Measurements from ENCODE around the gene FOXP2. TPM values are rescaled to one million over a fixed set of nuclear protein-coding genes. Genes with fewer than 3 reads are reported as not detected.

Gene FOXP2
- total RNA-seq, 1 experiment from 2014 or later, result not detected

DNA sequence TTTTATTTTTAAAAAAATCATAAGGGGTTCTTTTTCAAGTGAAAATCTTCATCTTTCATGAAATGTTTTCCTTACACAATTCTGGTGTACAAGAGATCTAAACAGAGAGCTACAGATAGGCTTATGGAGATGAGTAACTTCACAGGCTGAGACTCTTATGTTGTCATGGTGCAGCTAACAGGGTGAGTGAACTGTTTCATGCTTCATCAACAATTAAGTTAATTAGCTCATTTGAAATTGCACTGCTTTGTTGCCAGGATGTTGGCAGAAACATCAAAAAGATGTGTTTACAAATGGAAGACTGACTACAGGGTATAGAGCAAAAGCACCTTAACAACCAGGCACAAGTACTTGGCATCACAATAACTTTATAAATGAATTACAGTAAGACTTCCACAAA is 230.8 kb downstream of the FOXP2 start:
- ChIA-PET POLR2A (ENCODE audit: unreplicated experiment) (no interaction called here), CTCF (no interaction called here)
- Histone ChIP-seq H3K9me3 (ENCODE audit: low read length) (no peaks in the 10 kb centered on the region), H3K79me2 (ENCODE audit: low read length) (no peaks in the 10 kb centered on the region), H3K9me2 (replicated peaks; ENCODE audit: low read length) (no peaks in the 10 kb centered on the region), H3K9ac (ENCODE audit: low read length) (no peak overlapping the region), H3K27ac (ENCODE audit: low read length) (no peak overlapping the region), H3K4me1 (ENCODE audit: insufficient read depth, low read length) (no peaks in the 10 kb centered on the region), H3F3A (ENCODE audit: low read length, unreplicated experiment) (no peaks in the 10 kb centered on the region), H3K4me3 (ENCODE audit: low read length) (no peak overlapping the region), H3K4me2 (ENCODE audit: low read length) (no peak overlapping the region), H2AFZ (ENCODE audit: low read length) (no peak overlapping the region), H3K36me3 (ENCODE audit: low read depth, low read length) (no peaks in the 10 kb centered on the region), H4K20me1 (ENCODE audit: low read length) (no peaks in the 10 kb centered on the region), H3K27me3 (ENCODE audit: low read length) (peaks cover 40% of the 10 kb centered on the region)
- DNase-seq, result no peak
- intact Hi-C loops (cut with micrococcal nuclease), result no loop called here
- ATAC-seq, result no peak
- BruUV-seq (replicated peaks), result no TSS peak
- no peak for TF ChIP-seq EZH2 (IDR thresholded peaks at IDR 0.05; ENCODE audit: low read length, unreplicated experiment)
- TF ChIP-seq, protein P1, sequence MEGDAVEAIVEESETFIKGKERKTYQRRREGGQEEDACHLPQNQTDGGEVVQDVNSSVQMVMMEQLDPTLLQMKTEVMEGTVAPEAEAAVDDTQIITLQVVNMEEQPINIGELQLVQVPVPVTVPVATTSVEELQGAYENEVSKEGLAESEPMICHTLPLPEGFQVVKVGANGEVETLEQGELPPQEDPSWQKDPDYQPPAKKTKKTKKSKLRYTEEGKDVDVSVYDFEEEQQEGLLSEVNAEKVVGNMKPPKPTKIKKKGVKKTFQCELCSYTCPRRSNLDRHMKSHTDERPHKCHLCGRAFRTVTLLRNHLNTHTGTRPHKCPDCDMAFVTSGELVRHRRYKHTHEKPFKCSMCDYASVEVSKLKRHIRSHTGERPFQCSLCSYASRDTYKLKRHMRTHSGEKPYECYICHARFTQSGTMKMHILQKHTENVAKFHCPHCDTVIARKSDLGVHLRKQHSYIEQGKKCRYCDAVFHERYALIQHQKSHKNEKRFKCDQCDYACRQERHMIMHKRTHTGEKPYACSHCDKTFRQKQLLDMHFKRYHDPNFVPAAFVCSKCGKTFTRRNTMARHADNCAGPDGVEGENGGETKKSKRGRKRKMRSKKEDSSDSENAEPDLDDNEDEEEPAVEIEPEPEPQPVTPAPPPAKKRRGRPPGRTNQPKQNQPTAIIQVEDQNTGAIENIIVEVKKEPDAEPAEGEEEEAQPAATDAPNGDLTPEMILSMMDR (conservative IDR thresholded peaks at IDR 0.05; ENCODE audit: low read depth, low read length), result no peak
- TF ChIP-seq EZH2phosphoT487 (IDR thresholded peaks at IDR 0.05; ENCODE audit: borderline replicate concordance, low read length), result no peak

- Histone ChIP-seq H2AFZ (ENCODE audit: low read length) (no peak overlapping the region), H3K4me3 (ENCODE audit: low read length) (no peak overlapping the region), H3K4me2 (ENCODE audit: low read length) (no peak overlapping the region), H3K9ac (ENCODE audit: low read length) (no peak overlapping the region), H4K20me1 (ENCODE audit: low read length) (no peaks in the 10 kb centered on the region), H3K79me2 (ENCODE audit: low read length) (no peaks in the 10 kb centered on the region), H3K9me3 (ENCODE audit: low read length) (no peaks in the 10 kb centered on the region), H3K9me2 (replicated peaks; ENCODE audit: low read length) (no peaks in the 10 kb centered on the region), H3K4me1 (ENCODE audit: insufficient read depth, low read length) (no peaks in the 10 kb centered on the region), H3K27ac (ENCODE audit: low read length) (no peak overlapping the region), H3K36me3 (ENCODE audit: low read depth, low read length) (no peaks in the 10 kb centered on the region), H3K27me3 (ENCODE audit: low read length) (peaks cover 50% of the 10 kb centered on the region), H3F3A (ENCODE audit: low read length, unreplicated experiment) (no peaks in the 10 kb centered on the region)
- ATAC-seq (no peak), DNase-seq (no peak)
- CTCF ChIA-PET, result no interaction called here
- TF ChIP-seq, protein P1 (conservative IDR thresholded peaks at IDR 0.05; ENCODE audit: low read depth, low read length), result no peak
- intact Hi-C loops (cut with micrococcal nuclease), result no loop called here
- BruUV-seq (replicated peaks), result no TSS peak
- POLR2A ChIA-PET (ENCODE audit: unreplicated experiment), result no interaction called here
These were observed 232.9 kb downstream of the FOXP2 start for GRCh38 chr7:114647518-114647917.

DNA sequence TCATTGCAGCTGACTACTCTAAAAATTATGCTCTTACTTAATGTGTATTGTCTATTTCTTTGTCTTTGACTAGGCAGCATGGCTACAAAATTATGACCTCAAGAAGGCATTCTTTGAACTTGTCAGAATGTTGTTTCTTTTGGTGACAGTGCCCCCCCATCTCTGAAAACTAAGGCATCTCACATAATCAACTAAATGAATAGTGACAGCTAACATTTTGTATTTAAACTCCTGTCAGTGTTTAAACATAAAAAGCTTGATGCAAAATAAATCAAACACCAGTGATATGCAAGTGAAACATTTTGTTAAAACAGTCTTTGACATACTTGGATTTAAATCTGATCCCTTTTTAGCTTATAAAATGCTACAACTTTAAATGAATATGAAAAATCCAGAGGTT is 233.5 kb downstream of the FOXP2 start:
- intact Hi-C loops (cut with micrococcal nuclease), result no loop called here
- Histone ChIP-seq H3K4me3 (ENCODE audit: low read length) (no peak overlapping the region), H3K79me2 (ENCODE audit: low read length) (no peaks in the 10 kb centered on the region), H3K4me2 (ENCODE audit: low read length) (no peak overlapping the region), H4K20me1 (ENCODE audit: low read length) (no peaks in the 10 kb centered on the region), H3K9me3 (ENCODE audit: low read length) (no peaks in the 10 kb centered on the region), H3F3A (ENCODE audit: low read length, unreplicated experiment) (no peaks in the 10 kb centered on the region), H3K9ac (ENCODE audit: low read length) (no peak overlapping the region), H3K27me3 (ENCODE audit: low read length) (peaks cover 54% of the 10 kb centered on the region), H3K27ac (ENCODE audit: low read length) (no peak overlapping the region), H3K36me3 (ENCODE audit: low read depth, low read length) (no peaks in the 10 kb centered on the region), H3K9me2 (replicated peaks; ENCODE audit: low read length) (no peaks in the 10 kb centered on the region), H2AFZ (ENCODE audit: low read length) (no peak overlapping the region), H3K4me1 (ENCODE audit: insufficient read depth, low read length) (no peaks in the 10 kb centered on the region)
- no peak for TF ChIP-seq EZH2 (IDR thresholded peaks at IDR 0.05; ENCODE audit: low read length, unreplicated experiment)
- ChIA-PET CTCF (no interaction called here), POLR2A (ENCODE audit: unreplicated experiment) (no interaction called here)
- ATAC-seq (no peak), DNase-seq (no peak)
- no TSS peak for BruUV-seq (replicated peaks)
